PC-3 (cell line): ENCODE results near the gene MICALL2. TPM values are rescaled to one million over a fixed set of nuclear protein-coding genes. Genes with fewer than 3 reads are reported as not detected.

Source experiments
- ATAC-seq: fragments of 200-7000 bp; cut with Tn5 transposase; 2 replicates; pipeline ENCODE4 v1.9.1; 2020; ENCODE audit warnings: mild to moderate bottlenecking, moderate library complexity
- BruUV-seq: library from RNA; stranded (reverse); fragments of 400-500 nt; replicated peaks from 2 replicates; lab custom pipeline; 2021; lab: Mats Ljungman, UMichigan
- CTCF ChIA-PET: fragments of 300-600 bp; sonication (Branson Sonifier 250); formaldehyde crosslinking; loops from one replicate; lab custom pipeline; 2022; ENCODE audit warnings: antibody characterized with exemption; lab: Charles Lee
- POLR2A ChIA-PET: fragments of 300-600 bp; sonication (Branson Sonifier 250); formaldehyde crosslinking; loops from one replicate; lab custom pipeline; 2022; ENCODE audit warnings: antibody characterized with exemption; ENCODE audit not compliant: unreplicated experiment; lab: Charles Lee
- DNase-seq: peaks from one replicate; pipeline ENCODE4 v3.0.0-alpha.2; 2015
- H2AFZ ChIP-seq: fragments of 300-600 bp; sonication (generic); 2 replicates; pipeline ENCODE4 v1.6.0; 2016; ENCODE audit warnings: antibody characterized with exemption, low read length
- H3F3A ChIP-seq: fragments of 300-600 bp; sonication (generic); one replicate; pipeline ENCODE4 v1.6.0; 2017; ENCODE audit warnings: antibody characterized with exemption, low read length, control low read depth, mild to moderate bottlenecking; ENCODE audit not compliant: unreplicated experiment
- H3K27ac ChIP-seq: fragments of 300-600 bp; sonication (generic); 2 replicates; pipeline ENCODE4 v1.5.1; 2016; ENCODE audit warnings: mild to moderate bottlenecking, low read length
- H3K27me3 ChIP-seq: fragments of 300-600 bp; sonication (generic); 2 replicates; pipeline ENCODE4 v1.6.1; 2016; ENCODE audit warnings: low read length, mixed read lengths
- H3K36me3 ChIP-seq: fragments of 300-600 bp; sonication (generic); 2 replicates; pipeline ENCODE4 v1.6.1; 2016; ENCODE audit warnings: low read depth, mixed run types, low read length, mixed read lengths
- H3K4me1 ChIP-seq: fragments of 300-600 bp; sonication (generic); 2 replicates; pipeline ENCODE4 v1.5.1; 2016; ENCODE audit warnings: low read length; ENCODE audit not compliant: insufficient read depth
- H3K4me2 ChIP-seq: fragments of 300-600 bp; sonication (generic); 2 replicates; pipeline ENCODE4 v1.6.0; 2016; ENCODE audit warnings: low read length
- H3K4me3 ChIP-seq: fragments of 300-600 bp; sonication (generic); 2 replicates; pipeline ENCODE4 v1.5.1; 2016; ENCODE audit warnings: mild to moderate bottlenecking, low read length, mixed read lengths
- H3K79me2 ChIP-seq: fragments of 300-600 bp; sonication (generic); 2 replicates; pipeline ENCODE4 v1.6.1; 2017; ENCODE audit warnings: low read length, mixed read lengths
- H3K9ac ChIP-seq: fragments of 300-600 bp; sonication (generic); 2 replicates; pipeline ENCODE4 v1.6.0; 2016; ENCODE audit warnings: mild to moderate bottlenecking, low read length
- H3K9me2 ChIP-seq: fragments of 300-600 bp; sonication (generic); replicated peaks from 2 replicates; pipeline ENCODE4 v1.6.1; 2016; ENCODE audit warnings: mixed run types, low read length, mixed read lengths
- H3K9me3 ChIP-seq: fragments of 300-600 bp; sonication (generic); 2 replicates; pipeline ENCODE4 v1.6.1; 2016; ENCODE audit warnings: low read length, mixed read lengths
- H4K20me1 ChIP-seq: fragments of 300-600 bp; sonication (generic); 2 replicates; pipeline ENCODE4 v1.6.1; 2016; ENCODE audit warnings: low read length, mixed read lengths
- CTCF ChIP-seq: fragments of 300-600 bp; sonication (generic); conservative IDR thresholded peaks from 2 replicates; pipeline ENCODE4 v1.5.1; 2017; ENCODE audit warnings: antibody characterized with exemption, low read depth, mild to moderate bottlenecking, low read length
- EZH2 ChIP-seq: fragments of 300-600 bp; sonication (generic); IDR thresholded peaks from one replicate; pipeline ENCODE4 v1.6.1; 2017; ENCODE audit warnings: antibody characterized with exemption, mild to moderate bottlenecking, low read length; ENCODE audit not compliant: unreplicated experiment
- EZH2phosphoT487 ChIP-seq: fragments of 300-600 bp; sonication (generic); IDR thresholded peaks from 2 replicates; pipeline ENCODE4 v1.6.1; 2018; ENCODE audit warnings: mild to moderate bottlenecking, antibody characterized with exemption, low read length, borderline replicate concordance
- intact Hi-C: fragments of 100-400 bp; cut with micrococcal nuclease; formaldehyde crosslinking; loops from 2 replicates; pipeline ENCODE4 v1.9.0; 2023
- total RNA-seq: library from RNA; depleted of rRNA; stranded (reverse); fragments of >200 nt; gene quantifications from 2 replicates; pipeline ENCODE4 v1.2.3, GENCODE V29; 2014

MICALL2 gene
- total RNA-seq, 1 experiment from 2014 or later = 52.8 TPM

GRCh38 chr7:1498370-1499305 is 39.4 kb upstream of the MICALL2 start:
- ATAC-seq = no peak
- Histone ChIP-seq H3K27ac (no peak overlapping the region), H3K4me2 (no peak overlapping the region), H3K9me2 (no peaks in the 10 kb centered on the region), H3K9ac (no peak overlapping the region), H3K4me1 (peaks cover 8% of the 10 kb centered on the region; the same call in 1 of the 2 replicates), H4K20me1 (no peaks in the 10 kb centered on the region), H3K4me3 (no peak overlapping the region), H3K79me2 (peaks cover 29% of the 10 kb centered on the region), H3K27me3 (no peaks in the 10 kb centered on the region), H2AFZ (no peak overlapping the region), H3K9me3 (no peaks in the 10 kb centered on the region), H3F3A (no peaks in the 10 kb centered on the region), H3K36me3 (peaks cover 12% of the 10 kb centered on the region)
- intact Hi-C loops = no loop called here
- ChIA-PET POLR2A (interaction anchor here (0.6 kb wide), 1 partner anchor 569 kb away, joined by 3 read pairs; no protein-coding TSS in a partner anchor), CTCF (no interaction called here)
- no TSS peak for BruUV-seq
- no peak for DNase-seq
- TF ChIP-seq CTCF (no peak), EZH2 (no peak), EZH2phosphoT487 (no peak)

- intact Hi-C loops = no loop called here
Observed at GRCh38 chr7:1497293-1497927, 38.1 kb upstream of the MICALL2 start.

More at GRCh38 chr7:1497293-1497927, 38.1 kb upstream of the MICALL2 start:
- H2AFZ ChIP-seq = no peak overlapping the region
- peaks cover 8% of the 10 kb centered on the region; the same call in 1 of the 2 replicates for H3K36me3 ChIP-seq
- CTCF ChIA-PET = no interaction called here
- ATAC-seq = no peak
- H3K79me2 ChIP-seq = peaks cover 16% of the 10 kb centered on the region
- POLR2A ChIA-PET = interaction anchor here (0.6 kb wide), 1 partner anchor 567 kb away, joined by 3 read pairs; no protein-coding TSS in a partner anchor
- H3K9me2 ChIP-seq = no peaks in the 10 kb centered on the region
- no peaks in the 10 kb centered on the region for H4K20me1 ChIP-seq
- H3K9me3 ChIP-seq = no peaks in the 10 kb centered on the region
- no peak overlapping the region for H3K4me3 ChIP-seq
- H3K4me2 ChIP-seq = no peak overlapping the region
- H3K27ac ChIP-seq = no peak overlapping the region
- no peak overlapping the region for H3K9ac ChIP-seq
- H3K27me3 ChIP-seq = no peaks in the 10 kb centered on the region
- TF ChIP-seq CTCF (no peak), EZH2 (no peak), EZH2phosphoT487 (no peak)
- DNase-seq = no peak
- no peaks in the 10 kb centered on the region for H3F3A ChIP-seq
- no TSS peak for BruUV-seq
- no peaks in the 10 kb centered on the region for H3K4me1 ChIP-seq
